Measurements from ENCODE around the gene HSPA13.
A peak's percentile ranks its signal among the peaks of the same experiment; 100 is the strongest.

HSPA13 gene

GRCh38 chr21:14382835-14383595 is at the start of gene HSPA13:
Gene HSPA13, minus strand, starts transcription at chr21:14383146. Its CDS starts 27 bp downstream, at chr21:14383119.
- Histone ChIP-seq H3K4me3 (ENCODE audit: low read length in 2 of 2) (peak within 1 kb of the TSS; percentile 97 to 98), H3K27ac (ENCODE audit: low read depth in 2 of 2, low read length in 2 of 2) (peak within 1 kb of the TSS; percentile 86 to 90), H3K27me3 (ENCODE audit: control insufficient read depth in 2 of 2, insufficient read depth in 2 of 2, low read length in 2 of 2) (no peaks in the 10 kb centered on the region), H3K9me3 (ENCODE audit: control insufficient read depth in 2 of 2, low read length in 2 of 2) (no peaks in the 10 kb centered on the region), H3K9ac (ENCODE audit: low read depth in 1 of 2, low read length in 2 of 2) (peak within 1 kb of the TSS; percentile 94 to 96), H3K4me1 (ENCODE audit: control insufficient read depth in 2 of 2, insufficient read depth in 2 of 2, low read length in 2 of 2) (peaks cover 10% of the 10 kb centered on the region in 2 donors), H3K36me3 (ENCODE audit: control insufficient read depth in 2 of 2, insufficient read depth in 2 of 2, low read length in 2 of 2) (peaks cover 5 to 7% of the 10 kb centered on the region in 2 donors)

GRCh38 chr21:14418920-14419319 is 36.0 kb upstream of the HSPA13 start:
- Histone ChIP-seq H3K4me3 (ENCODE audit: low read length in 2 of 2) (no peak overlapping the region), H3K27me3 (ENCODE audit: control insufficient read depth in 2 of 2, insufficient read depth in 2 of 2, low read length in 2 of 2) (no peaks in the 10 kb centered on the region), H3K27ac (ENCODE audit: low read depth in 2 of 2, low read length in 2 of 2) (no peak overlapping the region), H3K4me1 (ENCODE audit: control insufficient read depth in 2 of 2, insufficient read depth in 2 of 2, low read length in 2 of 2) (no peaks in the 10 kb centered on the region), H3K36me3 (ENCODE audit: control insufficient read depth in 2 of 2, insufficient read depth in 2 of 2, low read length in 2 of 2) (no peaks in the 10 kb centered on the region), H3K9ac (ENCODE audit: low read depth in 1 of 2, low read length in 2 of 2) (no peak overlapping the region), H3K9me3 (ENCODE audit: control insufficient read depth in 2 of 2, low read length in 2 of 2) (peaks cover 0 to 11% of the 10 kb centered on the region in 2 donors)

- no peaks in the 10 kb centered on the region for H3K4me1 ChIP-seq (ENCODE audit: control insufficient read depth in 2 of 2, insufficient read depth in 2 of 2, low read length in 2 of 2)
- H3K27ac ChIP-seq (ENCODE audit: low read depth in 2 of 2, low read length in 2 of 2), result no peak overlapping the region
- no peaks in the 10 kb centered on the region for H3K27me3 ChIP-seq (ENCODE audit: control insufficient read depth in 2 of 2, insufficient read depth in 2 of 2, low read length in 2 of 2)
- H3K4me3 ChIP-seq (ENCODE audit: low read length in 2 of 2), result no peak overlapping the region
- peaks cover 0 to 9% of the 10 kb centered on the region in 2 donors for H3K9me3 ChIP-seq (ENCODE audit: control insufficient read depth in 2 of 2, low read length in 2 of 2)
- no peak overlapping the region for H3K9ac ChIP-seq (ENCODE audit: low read depth in 1 of 2, low read length in 2 of 2)
- H3K36me3 ChIP-seq (ENCODE audit: control insufficient read depth in 2 of 2, insufficient read depth in 2 of 2, low read length in 2 of 2), result no peaks in the 10 kb centered on the region
Measured at GRCh38 chr21:14414932-14415508, 32.1 kb upstream of the HSPA13 start.

- no peaks in the 10 kb centered on the region for H3K9me3 ChIP-seq (ENCODE audit: control insufficient read depth in 2 of 2, low read length in 2 of 2)
- no peak overlapping the region for H3K9ac ChIP-seq (ENCODE audit: low read depth in 1 of 2, low read length in 2 of 2)
- no peak overlapping the region for H3K4me3 ChIP-seq (ENCODE audit: low read length in 2 of 2)
- no peaks in the 10 kb centered on the region for H3K27me3 ChIP-seq (ENCODE audit: control insufficient read depth in 2 of 2, insufficient read depth in 2 of 2, low read length in 2 of 2)
- H3K27ac ChIP-seq (ENCODE audit: low read depth in 2 of 2, low read length in 2 of 2), result no peak overlapping the region
- no peaks in the 10 kb centered on the region for H3K4me1 ChIP-seq (ENCODE audit: control insufficient read depth in 2 of 2, insufficient read depth in 2 of 2, low read length in 2 of 2)
- H3K36me3 ChIP-seq (ENCODE audit: control insufficient read depth in 2 of 2, insufficient read depth in 2 of 2, low read length in 2 of 2), result no peaks in the 10 kb centered on the region
Measured at GRCh38 chr21:14405962-14406361, 23.0 kb upstream of the HSPA13 start.

GRCh38 chr21:14405225-14405624 is 22.3 kb upstream of the HSPA13 start:
- Histone ChIP-seq H3K36me3 (ENCODE audit: control insufficient read depth in 2 of 2, insufficient read depth in 2 of 2, low read length in 2 of 2) (no peaks in the 10 kb centered on the region), H3K9me3 (ENCODE audit: control insufficient read depth in 2 of 2, low read length in 2 of 2) (no peaks in the 10 kb centered on the region), H3K27me3 (ENCODE audit: control insufficient read depth in 2 of 2, insufficient read depth in 2 of 2, low read length in 2 of 2) (no peaks in the 10 kb centered on the region)

GRCh38 chr21:14403681-14404318 is 20.9 kb upstream of the HSPA13 start:
- H3K4me3 ChIP-seq (ENCODE audit: low read length in 2 of 2), result no peak overlapping the region
- H3K4me1 ChIP-seq (ENCODE audit: control insufficient read depth in 2 of 2, insufficient read depth in 2 of 2, low read length in 2 of 2), result no peaks in the 10 kb centered on the region
- H3K27me3 ChIP-seq (ENCODE audit: control insufficient read depth in 2 of 2, insufficient read depth in 2 of 2, low read length in 2 of 2), result no peaks in the 10 kb centered on the region
- H3K36me3 ChIP-seq (ENCODE audit: control insufficient read depth in 2 of 2, insufficient read depth in 2 of 2, low read length in 2 of 2), result no peaks in the 10 kb centered on the region
- no peaks in the 10 kb centered on the region for H3K9me3 ChIP-seq (ENCODE audit: control insufficient read depth in 2 of 2, low read length in 2 of 2)
- no peak overlapping the region for H3K27ac ChIP-seq (ENCODE audit: low read depth in 2 of 2, low read length in 2 of 2)
- no peak overlapping the region for H3K9ac ChIP-seq (ENCODE audit: low read depth in 1 of 2, low read length in 2 of 2)

More at GRCh38 chr21:14405225-14405624, 22.3 kb upstream of the HSPA13 start:
- Histone ChIP-seq H3K4me1 (ENCODE audit: control insufficient read depth in 2 of 2, insufficient read depth in 2 of 2, low read length in 2 of 2) (no peaks in the 10 kb centered on the region), H3K27ac (ENCODE audit: low read depth in 2 of 2, low read length in 2 of 2) (no peak overlapping the region), H3K4me3 (ENCODE audit: low read length in 2 of 2) (no peak overlapping the region), H3K9ac (ENCODE audit: low read depth in 1 of 2, low read length in 2 of 2) (no peak overlapping the region)

- H3K27me3 ChIP-seq (ENCODE audit: control insufficient read depth in 2 of 2, insufficient read depth in 2 of 2, low read length in 2 of 2), result no peaks in the 10 kb centered on the region
- H3K9me3 ChIP-seq (ENCODE audit: control insufficient read depth in 2 of 2, low read length in 2 of 2), result no peaks in the 10 kb centered on the region
- no peaks in the 10 kb centered on the region for H3K4me1 ChIP-seq (ENCODE audit: control insufficient read depth in 2 of 2, insufficient read depth in 2 of 2, low read length in 2 of 2)
- H3K9ac ChIP-seq (ENCODE audit: low read depth in 1 of 2, low read length in 2 of 2), result no peak overlapping the region
- no peak overlapping the region for H3K4me3 ChIP-seq (ENCODE audit: low read length in 2 of 2)
- H3K27ac ChIP-seq (ENCODE audit: low read depth in 2 of 2, low read length in 2 of 2), result no peak overlapping the region
- no peaks in the 10 kb centered on the region for H3K36me3 ChIP-seq (ENCODE audit: control insufficient read depth in 2 of 2, insufficient read depth in 2 of 2, low read length in 2 of 2)
Measured at GRCh38 chr21:14401217-14401616, 18.3 kb upstream of the HSPA13 start.

GRCh38 chr21:14388282-14388681 is 5.3 kb upstream of the HSPA13 start:
- no peak overlapping the region for H3K27ac ChIP-seq (ENCODE audit: low read depth in 2 of 2, low read length in 2 of 2)
- H3K27me3 ChIP-seq (ENCODE audit: control insufficient read depth in 2 of 2, insufficient read depth in 2 of 2, low read length in 2 of 2), result no peaks in the 10 kb centered on the region
- H3K4me3 ChIP-seq (ENCODE audit: low read length in 2 of 2), result no peak overlapping the region
- H3K9ac ChIP-seq (ENCODE audit: low read depth in 1 of 2, low read length in 2 of 2), result no peak overlapping the region
- H3K36me3 ChIP-seq (ENCODE audit: control insufficient read depth in 2 of 2, insufficient read depth in 2 of 2, low read length in 2 of 2), result no peaks in the 10 kb centered on the region
- H3K4me1 ChIP-seq (ENCODE audit: control insufficient read depth in 2 of 2, insufficient read depth in 2 of 2, low read length in 2 of 2), result peaks cover 4 to 5% of the 10 kb centered on the region in 2 donors
- H3K9me3 ChIP-seq (ENCODE audit: control insufficient read depth in 2 of 2, low read length in 2 of 2), result no peaks in the 10 kb centered on the region

GRCh38 chr21:14384453-14384852 is 1.5 kb upstream of the HSPA13 start:
- Histone ChIP-seq H3K9me3 (ENCODE audit: control insufficient read depth in 2 of 2, low read length in 2 of 2) (no peaks in the 10 kb centered on the region), H3K36me3 (ENCODE audit: control insufficient read depth in 2 of 2, insufficient read depth in 2 of 2, low read length in 2 of 2) (peaks cover 0 to 5% of the 10 kb centered on the region in 2 donors), H3K27me3 (ENCODE audit: control insufficient read depth in 2 of 2, insufficient read depth in 2 of 2, low read length in 2 of 2) (no peaks in the 10 kb centered on the region), H3K9ac (ENCODE audit: low read depth in 1 of 2, low read length in 2 of 2) (no peak overlapping the region), H3K4me1 (ENCODE audit: control insufficient read depth in 2 of 2, insufficient read depth in 2 of 2, low read length in 2 of 2) (peaks cover 10% of the 10 kb centered on the region in 2 donors), H3K27ac (ENCODE audit: low read depth in 2 of 2, low read length in 2 of 2) (no peak overlapping the region), H3K4me3 (ENCODE audit: low read length in 2 of 2) (no peak overlapping the region)

- no peaks in the 10 kb centered on the region for H3K27me3 ChIP-seq (ENCODE audit: control insufficient read depth in 2 of 2, insufficient read depth in 2 of 2, low read length in 2 of 2)
- peaks cover 2 to 5% of the 10 kb centered on the region in 2 donors for H3K36me3 ChIP-seq (ENCODE audit: control insufficient read depth in 2 of 2, insufficient read depth in 2 of 2, low read length in 2 of 2)
- peak overlapping the region; percentile 81 to 97 for H3K4me3 ChIP-seq (ENCODE audit: low read length in 2 of 2)
- no peaks in the 10 kb centered on the region for H3K9me3 ChIP-seq (ENCODE audit: control insufficient read depth in 2 of 2, low read length in 2 of 2)
- peak overlapping the region; percentile 71 to 83 for H3K9ac ChIP-seq (ENCODE audit: low read depth in 1 of 2, low read length in 2 of 2)
- peaks cover 10% of the 10 kb centered on the region in 2 donors for H3K4me1 ChIP-seq (ENCODE audit: control insufficient read depth in 2 of 2, insufficient read depth in 2 of 2, low read length in 2 of 2)
- H3K27ac ChIP-seq (ENCODE audit: low read depth in 2 of 2, low read length in 2 of 2), result peak overlapping the region; percentile 79 to 90
Measured at GRCh38 chr21:14383596-14384180, 742 bp upstream of the HSPA13 start.

All from mucosa of rectum (tissue), 2 donors.